Loucy (cell line): Measurements from ENCODE around the gene SCIMP.

Experiments used
- EZH2phosphoT487 ChIP-seq: fragments of 200-600 bp; IDR thresholded peaks from 2 replicates; pipeline ENCODE4 v1.6.1; 2018; ENCODE audit warnings: antibody characterized with exemption, mild to moderate bottlenecking, moderate library complexity, borderline replicate concordance
- TF ChIP-seq, protein P1 (sequence below): fragments of 200-600 bp; sonication (generic); conservative IDR thresholded peaks from 2 replicates; pipeline ENCODE4 v1.5.1; 2014; ENCODE audit warnings: mild to moderate bottlenecking, antibody characterized with exemption, low read length

DNA sequence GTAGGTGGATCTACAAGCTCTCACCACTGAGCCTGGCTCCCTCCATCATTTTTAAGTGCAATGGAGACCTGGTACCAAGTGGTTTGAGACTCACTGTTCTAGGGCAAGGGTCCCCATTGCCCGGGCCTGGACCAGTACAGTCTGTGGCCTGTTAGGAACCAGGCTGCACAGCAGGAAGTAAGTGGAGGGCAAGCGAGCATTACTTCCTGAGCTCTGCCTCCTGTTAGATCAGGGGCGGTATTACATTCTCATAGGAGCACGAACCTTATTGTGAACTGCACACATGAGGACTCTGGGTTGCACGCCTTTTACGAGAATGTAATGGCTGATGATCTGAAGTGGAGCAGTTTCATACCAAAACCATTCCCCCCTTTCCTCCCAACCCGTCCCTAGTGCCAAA lies 36.2 kb downstream of the SCIMP start:
- TF ChIP-seq, protein P1, sequence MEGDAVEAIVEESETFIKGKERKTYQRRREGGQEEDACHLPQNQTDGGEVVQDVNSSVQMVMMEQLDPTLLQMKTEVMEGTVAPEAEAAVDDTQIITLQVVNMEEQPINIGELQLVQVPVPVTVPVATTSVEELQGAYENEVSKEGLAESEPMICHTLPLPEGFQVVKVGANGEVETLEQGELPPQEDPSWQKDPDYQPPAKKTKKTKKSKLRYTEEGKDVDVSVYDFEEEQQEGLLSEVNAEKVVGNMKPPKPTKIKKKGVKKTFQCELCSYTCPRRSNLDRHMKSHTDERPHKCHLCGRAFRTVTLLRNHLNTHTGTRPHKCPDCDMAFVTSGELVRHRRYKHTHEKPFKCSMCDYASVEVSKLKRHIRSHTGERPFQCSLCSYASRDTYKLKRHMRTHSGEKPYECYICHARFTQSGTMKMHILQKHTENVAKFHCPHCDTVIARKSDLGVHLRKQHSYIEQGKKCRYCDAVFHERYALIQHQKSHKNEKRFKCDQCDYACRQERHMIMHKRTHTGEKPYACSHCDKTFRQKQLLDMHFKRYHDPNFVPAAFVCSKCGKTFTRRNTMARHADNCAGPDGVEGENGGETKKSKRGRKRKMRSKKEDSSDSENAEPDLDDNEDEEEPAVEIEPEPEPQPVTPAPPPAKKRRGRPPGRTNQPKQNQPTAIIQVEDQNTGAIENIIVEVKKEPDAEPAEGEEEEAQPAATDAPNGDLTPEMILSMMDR = no peak
- TF ChIP-seq EZH2phosphoT487 = no peak
